ENCODE measurements around the gene KRT76. TPM values are rescaled to one million over a fixed set of nuclear protein-coding genes. Genes with fewer than 3 reads are reported as not detected.

Gene KRT76
- total and polyA plus RNA-seq, 7 donors = not detected

- intact Hi-C loops (cut with DNase I) = no loop called here
- no peak overlapping the region for H3K27ac ChIP-seq
- no peak for DNase-seq
- H3K27me3 ChIP-seq (ENCODE audit: insufficient read depth in 3 of 3, low read length in 2 of 3) = peaks cover 0 to 13% (median 7%) of the 10 kb centered on the region in 3 donors
- TF ChIP-seq CTCF (IDR thresholded peaks at IDR 0.05) = no peak
- WGBS, 3 donors = 86% methylated on average over 13 of the region's 13 CpGs
- H3K36me3 ChIP-seq (ENCODE audit: insufficient read depth in 1 of 2, low read depth in 1 of 2) = no peaks in the 10 kb centered on the region
- ATAC-seq = no peak
- no peaks in the 10 kb centered on the region for H3K9me3 ChIP-seq
- no peak overlapping the region for H3K4me3 ChIP-seq
- no peaks in the 10 kb centered on the region for H3K4me1 ChIP-seq
Observed at GRCh38 chr12:52730383-52730782, 46.8 kb downstream of the KRT76 start.

GRCh38 chr12:52729147-52729546, 48.0 kb downstream of the KRT76 start:
- ATAC-seq = no peak
- TF ChIP-seq CTCF (IDR thresholded peaks at IDR 0.05) = no peak
- Histone ChIP-seq H3K36me3 (ENCODE audit: insufficient read depth in 1 of 2, low read depth in 1 of 2) (no peaks in the 10 kb centered on the region), H3K4me1 (no peaks in the 10 kb centered on the region), H3K27ac (no peak overlapping the region), H3K9me3 (no peaks in the 10 kb centered on the region), H3K4me3 (no peak overlapping the region), H3K27me3 (ENCODE audit: insufficient read depth in 3 of 3, low read length in 2 of 3) (peaks cover 0 to 13% (median 4%) of the 10 kb centered on the region in 3 donors)
- WGBS, 3 donors = 72 to 83% (median 77%) methylated on average over 10 of the region's 10 CpGs
- intact Hi-C loops (cut with DNase I) = no loop called here
- DNase-seq = no peak

- WGBS, 3 donors = 90 to 94% (median 92%) methylated on average over 2 of the region's 2 CpGs
- Histone ChIP-seq H3K9me3 (no peaks in the 10 kb centered on the region), H3K27ac (no peak overlapping the region), H3K27me3 (ENCODE audit: insufficient read depth in 3 of 3, low read length in 2 of 3) (peaks cover 0 to 13% (median 2%) of the 10 kb centered on the region in 3 donors), H3K4me1 (no peaks in the 10 kb centered on the region), H3K36me3 (ENCODE audit: insufficient read depth in 1 of 2, low read depth in 1 of 2) (no peaks in the 10 kb centered on the region), H3K4me3 (no peak overlapping the region)
- DNase-seq (no peak), ATAC-seq (no peak)
- intact Hi-C loops (cut with DNase I) = no loop called here
- TF ChIP-seq CTCF (IDR thresholded peaks at IDR 0.05) = no peak
Observed at GRCh38 chr12:52728374-52728773, 48.8 kb downstream of the KRT76 start.

GRCh38 chr12:52727037-52727436, 50.1 kb downstream of the KRT76 start:
- Histone ChIP-seq H3K9me3 (no peaks in the 10 kb centered on the region), H3K27me3 (ENCODE audit: insufficient read depth in 3 of 3, low read length in 2 of 3) (peaks cover 0 to 13% (median 2%) of the 10 kb centered on the region in 3 donors), H3K36me3 (ENCODE audit: insufficient read depth in 1 of 2, low read depth in 1 of 2) (no peaks in the 10 kb centered on the region), H3K4me3 (no peak overlapping the region), H3K4me1 (no peaks in the 10 kb centered on the region), H3K27ac (no peak overlapping the region)
- 81 to 83% (median 83%) methylated on average over 4 of the region's 4 CpGs for WGBS, 3 donors
- ATAC-seq (no peak), DNase-seq (no peak)
- intact Hi-C loops (cut with DNase I) = no loop called here
- TF ChIP-seq CTCF (IDR thresholded peaks at IDR 0.05) = no peak

GRCh38 chr12:52726451-52726850, 50.7 kb downstream of the KRT76 start:
- ATAC-seq = no peak
- Histone ChIP-seq H3K27me3 (ENCODE audit: insufficient read depth in 3 of 3, low read length in 2 of 3) (peaks cover 0 to 13% (median 2%) of the 10 kb centered on the region in 3 donors), H3K27ac (no peak overlapping the region), H3K36me3 (ENCODE audit: insufficient read depth in 1 of 2, low read depth in 1 of 2) (no peaks in the 10 kb centered on the region), H3K4me3 (no peak overlapping the region), H3K4me1 (no peaks in the 10 kb centered on the region), H3K9me3 (no peaks in the 10 kb centered on the region)
- TF ChIP-seq CTCF (IDR thresholded peaks at IDR 0.05) = no peak
- intact Hi-C loops (cut with DNase I) = no loop called here
- no peak for DNase-seq
- WGBS, 3 donors = 47 to 61% (median 55%) methylated on average over 2 of the region's 2 CpGs
